PFSK-1 (cell line): ENCODE data around the gene USP47.

ENCODE experiments used
- FOXP2 ChIP-seq: optimal IDR thresholded peaks from 2 replicates; pipeline ENCODE3; 2011; ENCODE audit warnings: borderline replicate concordance, control low read depth, inconsistent platforms; ENCODE audit not compliant: insufficient read depth; ENCODE audit errors: extremely low read length, extremely low read depth
- POLR2AphosphoS5 ChIP-seq: IDR thresholded peaks from 2 replicates; pipeline ENCODE4 v1.6.1; 2012; ENCODE audit warnings: low read depth, mild to moderate bottlenecking, control low read depth, low read length, moderate library complexity
- REST ChIP-seq, 2 experiments: IDR thresholded peaks; 2 replicates each; pipeline versions ENCODE4 v1.6.1 to v1.8.0; 2011 to 2012; ENCODE audit warnings: low read depth in 2 of 2, low read length in 2 of 2, control low read depth in 1 of 2, inconsistent platforms in 1 of 2, mild to moderate bottlenecking in 1 of 2, moderate library complexity in 1 of 2; ENCODE audit not compliant: insufficient read depth in 1 of 2
- SIN3A ChIP-seq: IDR thresholded peaks from 2 replicates; pipeline ENCODE4 v1.6.1; 2012; ENCODE audit warnings: mild to moderate bottlenecking, low read length, moderate library complexity, borderline replicate concordance; ENCODE audit not compliant: insufficient read depth
- TAF1 ChIP-seq: IDR thresholded peaks from 2 replicates; pipeline ENCODE4 v1.6.1; 2012; ENCODE audit warnings: low read length, control low read depth, borderline replicate concordance; ENCODE audit not compliant: insufficient read depth

USP47 gene

GRCh38 chr11:11839718-11840117, 2.1 kb upstream of the USP47 start:
- TF ChIP-seq POLR2AphosphoS5 (no peak), TAF1 (no peak), FOXP2 (no peak), SIN3A (no peak), REST (IDR thresholded peaks at IDR 0.05; ENCODE audit: insufficient read depth in 1 of 2, low read depth in 2 of 2, low read length in 2 of 2) (no peak)

- TF ChIP-seq REST (IDR thresholded peaks at IDR 0.05; ENCODE audit: insufficient read depth in 1 of 2, low read depth in 2 of 2, low read length in 2 of 2) (0 out of 4 replicates have a peak, but pooled peaks of 1 of the 2 experiments have one; percentile 6), SIN3A (no peak)
Observed at GRCh38 chr11:11841116-11841722, 553 bp upstream of the USP47 start.

GRCh38 chr11:11842421-11843008, 743 bp downstream of the USP47 start:
- TF ChIP-seq FOXP2 = no peak
- TF ChIP-seq SIN3A = no peak

GRCh38 chr11:11843211-11843621, 1.4 kb downstream of the USP47 start:
- no peak for TF ChIP-seq FOXP2
- TF ChIP-seq POLR2AphosphoS5 = no peak
- no peak for TF ChIP-seq SIN3A
- no peak for TF ChIP-seq TAF1
- no peak for TF ChIP-seq REST (IDR thresholded peaks at IDR 0.05; ENCODE audit: insufficient read depth in 1 of 2, low read depth in 2 of 2, low read length in 2 of 2)

- TF ChIP-seq SIN3A (no peak), FOXP2 (no peak)
Observed at GRCh38 chr11:11843642-11844041, 1.9 kb downstream of the USP47 start.

- TF ChIP-seq TAF1 (no peak), FOXP2 (no peak), POLR2AphosphoS5 (no peak), REST (IDR thresholded peaks at IDR 0.05; ENCODE audit: insufficient read depth in 1 of 2, low read depth in 2 of 2, low read length in 2 of 2) (no peak), SIN3A (no peak)
Observed at GRCh38 chr11:11844272-11844671, 2.5 kb downstream of the USP47 start.
